Thoracic aorta (tissue), 2 donors: ENCODE measurements around the gene MROH2A. TPM values are rescaled to one million over a fixed set of nuclear protein-coding genes. Genes with fewer than 3 reads are reported as not detected.

Source experiments
- ATAC-seq: fragments of 150-250 bp; one replicate; pipeline ENCODE4 v1.8.0; 2017; ENCODE audit warnings: low read depth; ENCODE audit not compliant: insufficient number of reproducible peaks, low FRiP score
- DNase-seq: peaks from one replicate; pipeline ENCODE4 v3.0.0-alpha.2; 2020; ENCODE audit warnings: low spot score
- H3K27ac ChIP-seq, 2 donors: fragments of 200-600 bp; sonication (generic); 1 replicate in 1 of 2; 2 replicates in 1 of 2; pipeline ENCODE4 v1.5.1; 2016; ENCODE audit warnings: mild to moderate bottlenecking in 2 of 2, moderate library complexity in 2 of 2
- H3K27me3 ChIP-seq: fragments of 200-600 bp; sonication (generic); replicated peaks from 2 replicates; pipeline ENCODE4 v1.6.0; 2016; ENCODE audit warnings: mild to moderate bottlenecking; ENCODE audit not compliant: insufficient read depth
- H3K36me3 ChIP-seq: fragments of 200-600 bp; sonication (generic); one replicate; pipeline ENCODE4 v1.5.1; 2016
- H3K4me1 ChIP-seq, 2 donors: fragments of 200-600 bp; sonication (generic); 1 replicate in 1 of 2; 2 replicates in 1 of 2; pipeline versions ENCODE4 v1.5.1 to v1.6.0; 2016; ENCODE audit warnings: low read depth in 2 of 2, mild to moderate bottlenecking in 1 of 2; ENCODE audit not compliant: control insufficient read depth in 1 of 2
- H3K4me3 ChIP-seq: fragments of 200-600 bp; sonication (generic); 2 replicates; pipeline ENCODE4 v1.5.1; 2016; ENCODE audit warnings: mild to moderate bottlenecking
- H3K9me3 ChIP-seq: fragments of 200-600 bp; sonication (generic); 2 replicates; pipeline ENCODE4 v1.5.1; 2016
- CTCF ChIP-seq: fragments of 200-600 bp; sonication (generic); IDR thresholded peaks from one replicate; pipeline ENCODE4 v1.5.1; 2019; ENCODE audit warnings: antibody characterized with exemption
- total RNA-seq, 2 donors: library from RNA; depleted of rRNA; stranded (reverse); fragments of >200 nt; gene quantifications; one replicate each; pipeline versions ENCODE4 v1.1.0 to v1.2.3, GENCODE V29; 2016

MROH2A gene
- total RNA-seq, 2 donors from 2014 or later: not detected

GRCh38 chr2:233858331-233858730 lies 80.2 kb downstream of the MROH2A start:
- H3K27me3 ChIP-seq: no peaks in the 10 kb centered on the region
- H3K9me3 ChIP-seq: no peaks in the 10 kb centered on the region
- H3K36me3 ChIP-seq: no peaks in the 10 kb centered on the region
- H3K27ac ChIP-seq: no peak overlapping the region
- TF ChIP-seq CTCF: no peak
- ATAC-seq (no peak), DNase-seq (no peak)
- peaks cover 0 to 9% of the 10 kb centered on the region in 2 donors for H3K4me1 ChIP-seq
- no peak overlapping the region for H3K4me3 ChIP-seq

GRCh38 chr2:233862261-233862768 lies 84.2 kb downstream of the MROH2A start:
- Histone ChIP-seq H3K27me3 (no peaks in the 10 kb centered on the region), H3K27ac (no peak overlapping the region), H3K9me3 (no peaks in the 10 kb centered on the region), H3K4me3 (no peak overlapping the region), H3K4me1 (no peaks in the 10 kb centered on the region), H3K36me3 (no peaks in the 10 kb centered on the region)
- ATAC-seq (no peak), DNase-seq (no peak)
- no peak for TF ChIP-seq CTCF

- peaks cover 5% of the 10 kb centered on the region for H3K9me3 ChIP-seq
- no peaks in the 10 kb centered on the region for H3K4me1 ChIP-seq
- DNase-seq (no peak), ATAC-seq (no peak)
- no peak overlapping the region for H3K4me3 ChIP-seq
- no peaks in the 10 kb centered on the region for H3K27me3 ChIP-seq
- no peak for TF ChIP-seq CTCF
- H3K27ac ChIP-seq: no peak overlapping the region
- H3K36me3 ChIP-seq: no peaks in the 10 kb centered on the region
Observed at GRCh38 chr2:233865838-233866237, 87.7 kb downstream of the MROH2A start.

- no peak overlapping the region for H3K4me3 ChIP-seq
- no peaks in the 10 kb centered on the region for H3K27me3 ChIP-seq
- ATAC-seq (no peak), DNase-seq (no peak)
- H3K4me1 ChIP-seq: no peaks in the 10 kb centered on the region
- H3K36me3 ChIP-seq: no peaks in the 10 kb centered on the region
- H3K27ac ChIP-seq: no peak overlapping the region
- TF ChIP-seq CTCF: no peak
- peaks cover 5% of the 10 kb centered on the region for H3K9me3 ChIP-seq
Observed at GRCh38 chr2:233866479-233866878, 88.3 kb downstream of the MROH2A start.

DNA sequence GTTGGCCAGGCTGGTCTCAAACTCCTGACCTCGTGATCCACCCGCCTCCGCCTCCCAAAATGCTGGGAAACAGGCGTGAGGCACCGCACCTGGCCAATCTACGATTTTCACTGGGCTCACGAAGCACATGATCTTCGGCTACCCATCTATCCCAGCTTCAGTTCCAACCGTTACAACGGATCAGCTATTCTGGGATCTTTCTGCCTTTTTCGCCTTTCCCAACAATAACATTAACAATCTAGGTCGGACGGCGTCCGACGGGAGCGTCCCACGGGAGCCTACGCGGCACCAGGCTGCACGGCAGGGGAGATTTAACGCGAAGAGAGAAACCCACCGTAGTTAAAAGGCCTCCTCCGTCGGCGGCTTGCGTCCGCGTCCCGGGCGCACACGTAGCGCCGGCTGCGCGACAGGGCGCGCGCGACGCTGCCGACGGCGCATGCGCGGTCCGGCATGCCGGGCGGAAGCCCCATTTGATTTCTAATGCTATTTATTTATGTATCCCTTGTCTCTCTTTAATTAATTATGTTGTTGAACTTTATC lies 89.9 kb downstream of the MROH2A start, which contains the start of gene MSL3B:
MSL3B (minus strand) TSS at position 394 of the 540 bp plus-strand sequence.
- no peaks in the 10 kb centered on the region for H3K4me1 ChIP-seq
- no peaks in the 10 kb centered on the region for H3K27me3 ChIP-seq
- no peak for ATAC-seq
- H3K36me3 ChIP-seq: no peaks in the 10 kb centered on the region
- no peak for DNase-seq
- H3K9me3 ChIP-seq: peaks cover 5% of the 10 kb centered on the region
- no peak for TF ChIP-seq CTCF
- no peak within 1 kb of the TSS for H3K27ac ChIP-seq
- H3K4me3 ChIP-seq: peak within 1 kb of the TSS; percentile 73
